Esophagus muscularis mucosa (tissue), 4 donors: ENCODE results near the gene ZFYVE19. TPM values are rescaled to one million over a fixed set of nuclear protein-coding genes. Genes with fewer than 3 reads are reported as not detected.
A peak's percentile ranks its signal among the peaks of the same experiment; 100 is the strongest.

Experiments
- DNase-seq: peaks from one replicate; pipeline ENCODE4 v3.0.0-alpha.2; 2017; ENCODE audit errors: extremely low spot score
- H3K27ac ChIP-seq, 4 donors: fragments of 200-600 bp; sonication (generic); replicated peaks in 1 of 4; 1 replicate in 3 of 4; 2 replicates in 1 of 4; pipeline ENCODE4 v1.5.1; 2016 to 2019; ENCODE audit warnings: mild to moderate bottlenecking in 1 of 4
- H3K27me3 ChIP-seq, 4 donors: fragments of 200-600 bp; sonication (generic); one replicate each; pipeline versions ENCODE4 v1.5.1 to v1.6.0; 2016 to 2019
- H3K36me3 ChIP-seq, 4 donors: fragments of 200-600 bp; sonication (generic); one replicate each; pipeline ENCODE4 v1.5.1; 2016 to 2019
- H3K4me1 ChIP-seq, 4 donors: fragments of 200-600 bp; sonication (generic); one replicate each; pipeline ENCODE4 v1.5.1; 2016 to 2019
- H3K4me3 ChIP-seq, 4 donors: fragments of 200-600 bp; sonication (generic); 1 replicate in 2 of 4; 2 replicates in 2 of 4; pipeline ENCODE4 v1.5.1; 2016 to 2019; ENCODE audit warnings: mild to moderate bottlenecking in 4 of 4, moderate library complexity in 1 of 4
- H3K9me3 ChIP-seq, 4 donors: fragments of 200-600 bp; sonication (generic); 1 replicate in 3 of 4; 2 replicates in 1 of 4; pipeline ENCODE4 v1.5.1; 2016 to 2019
- CTCF ChIP-seq, 3 experiments: fragments of 200-600 bp in 2 of 3; fragments of 450-650 bp in 1 of 3; sonication (generic) in 2 of 3; IDR thresholded peaks; one replicate each; pipeline ENCODE4 v1.5.1; 2017 to 2019; ENCODE audit warnings: antibody characterized with exemption in 3 of 3, mild to moderate bottlenecking in 2 of 3, moderate library complexity in 1 of 3
- EP300 ChIP-seq: sonication (generic); formaldehyde crosslinking; IDR thresholded peaks from one replicate; pipeline ENCODE4 v1.6.1; 2017; ENCODE audit warnings: antibody characterized with exemption
- POLR2A ChIP-seq: fragments of 450-650 bp; IDR thresholded peaks from one replicate; pipeline ENCODE4 v1.6.1; 2017; ENCODE audit warnings: antibody characterized with exemption, moderate library complexity, mild to moderate bottlenecking, low read depth
- POLR2AphosphoS5 ChIP-seq, 2 donors: sonication (generic); formaldehyde crosslinking; IDR thresholded peaks; one replicate each; pipeline ENCODE4 v1.6.1; 2017; ENCODE audit warnings: antibody characterized with exemption in 2 of 2
- WGBS: methylation state at CpG from one replicate; pipeline ENCODE4 v1.1.5; 2018; 5-methylcytosine and 5-hydroxymethylcytosine counted together
- intact Hi-C: fragments of 100-400 bp; cut with DNase I; formaldehyde crosslinking; loops from one replicate; pipeline ENCODE4 v1.15.1; 2023
- total RNA-seq, 4 donors: library from RNA; depleted of rRNA; stranded (reverse); fragments of >200 nt; gene quantifications; one replicate each; pipeline versions ENCODE4 v1.1.0 to v1.2.1, GENCODE V29; 2016

ZFYVE19 gene
- total RNA-seq, 4 donors from 2014 or later = 14.4 to 36.8 (median 18.8) TPM

- H3K9me3 ChIP-seq = no peaks in the 10 kb centered on the region
- TF ChIP-seq CTCF (IDR thresholded peaks at IDR 0.05) = peak; percentile 18 to 43 (median 22)
- TF ChIP-seq EP300 = no peak
- TF ChIP-seq POLR2AphosphoS5 (IDR thresholded peaks at IDR 0.05) = peak; percentile 66 to 74
- TF ChIP-seq POLR2A = no peak
- H3K4me1 ChIP-seq = peaks cover 16 to 48% (median 45%) of the 10 kb centered on the region in 4 donors
- H3K27ac ChIP-seq = peak within 1 kb of the TSS; percentile 66 to 86 (median 78)
- WGBS = 2% methylated on average over 35 of the region's 75 CpGs
- peaks cover 6 to 22% (median 20%) of the 10 kb centered on the region in 4 donors for H3K36me3 ChIP-seq
- no peak for DNase-seq
- H3K4me3 ChIP-seq = peak within 1 kb of the TSS; percentile 58 to 71 (median 59)
- H3K27me3 ChIP-seq = no peaks in the 10 kb centered on the region
- intact Hi-C loops = no loop called here
Observed at GRCh38 chr15:40763801-40764628, 42.9 kb upstream of the ZFYVE19 start, which contains the start of gene GCHFR. GCHFR (plus strand) TSS chr15:40764068; CDS start chr15:40764181, 113 bp downstream.

- no peaks in the 10 kb centered on the region for H3K27me3 ChIP-seq
- no peak for DNase-seq
- H3K4me1 ChIP-seq = peaks cover 16 to 55% (median 51%) of the 10 kb centered on the region in 4 donors
- H3K36me3 ChIP-seq = peaks cover 6 to 26% (median 22%) of the 10 kb centered on the region in 4 donors
- peak overlapping the region; percentile 66 to 86 (median 78) for H3K27ac ChIP-seq
- WGBS = 54% methylated on average over 7 of the region's 8 CpGs
- intact Hi-C loops = no loop called here
- peak overlapping the region; percentile 58 to 71 (median 59) for H3K4me3 ChIP-seq
- H3K9me3 ChIP-seq = no peaks in the 10 kb centered on the region
- TF ChIP-seq POLR2A (no peak), CTCF (IDR thresholded peaks at IDR 0.05) (no peak), EP300 (no peak), POLR2AphosphoS5 (IDR thresholded peaks at IDR 0.05) (no peak)
Observed at GRCh38 chr15:40764629-40765103, 42.2 kb upstream of the ZFYVE19 start.

- peaks cover 16 to 65% (median 60%) of the 10 kb centered on the region in 4 donors for H3K4me1 ChIP-seq
- 68% methylated on average over 7 of the region's 7 CpGs for WGBS
- intact Hi-C loops = no loop called here
Observed at GRCh38 chr15:40766194-40766815, 40.6 kb upstream of the ZFYVE19 start.

More at GRCh38 chr15:40766194-40766815, 40.6 kb upstream of the ZFYVE19 start:
- no peak for DNase-seq
- peaks cover 6 to 42% (median 37%) of the 10 kb centered on the region in 4 donors for H3K36me3 ChIP-seq
- H3K4me3 ChIP-seq = no peak overlapping the region
- peak overlapping the region in 3 of 4 donors; percentile 31 to 84 (median 66) for H3K27ac ChIP-seq
- H3K9me3 ChIP-seq = no peaks in the 10 kb centered on the region
- TF ChIP-seq EP300 (no peak), CTCF (IDR thresholded peaks at IDR 0.05) (no peak), POLR2A (no peak), POLR2AphosphoS5 (IDR thresholded peaks at IDR 0.05) (no peak)
- no peaks in the 10 kb centered on the region for H3K27me3 ChIP-seq
